IMR-90 (cell line): ENCODE data around the gene IFI44L. TPM values are rescaled to one million over a fixed set of nuclear protein-coding genes. Genes with fewer than 3 reads are reported as not detected.

Experiments
- ATAC-seq: fragments of 200-7000 bp; cut with Tn5 transposase; 2 replicates; pipeline ENCODE4 v1.9.1; 2020; ENCODE audit warnings: low read depth, mild to moderate bottlenecking, moderate library complexity
- BruUV-seq: library from RNA; stranded (reverse); fragments of 400-500 nt; replicated peaks from 2 replicates; lab custom pipeline; 2021; lab: Mats Ljungman, UMichigan
- CTCF ChIA-PET: fragments of 300-600 bp; formaldehyde crosslinking; extraction: SDS; loops from one replicate; lab custom pipeline; 2021; ENCODE audit warnings: antibody characterized with exemption; lab: Yijun Ruan, JAX
- POLR2A ChIA-PET: fragments of 300-600 bp; sonication (Branson Sonifier 250); formaldehyde crosslinking; loops from one replicate; lab custom pipeline; 2022; ENCODE audit warnings: antibody characterized with exemption; ENCODE audit not compliant: unreplicated experiment; lab: Charles Lee
- DNase-seq: peaks from one replicate; pipeline ENCODE4 v3.0.0; 2013
- H2AFZ ChIP-seq: replicated peaks from 2 replicates; pipeline ENCODE3; 2013; ENCODE audit warnings: low read length, mild to moderate bottlenecking; ENCODE audit not compliant: poor library complexity
- H2AK5ac ChIP-seq: 2 replicates; pipeline ENCODE4 v1.6.1; 2013; ENCODE audit warnings: low read depth, low read length, inconsistent platforms
- H2AK9ac ChIP-seq: replicated peaks from 2 replicates; pipeline ENCODE3; 2013; ENCODE audit warnings: mild to moderate bottlenecking, low read depth, low read length, moderate library complexity; ENCODE audit not compliant: poor library complexity
- H2BK120ac ChIP-seq: 2 replicates; pipeline ENCODE4 v1.6.1; 2013; ENCODE audit warnings: low read depth, low read length, inconsistent platforms
- H2BK15ac ChIP-seq: 3 replicates; pipeline ENCODE4 v1.6.1; 2013; ENCODE audit warnings: low read depth, low read length, inconsistent platforms
- H2BK20ac ChIP-seq: 2 replicates; pipeline ENCODE4 v1.6.1; 2013; ENCODE audit warnings: low read depth, mild to moderate bottlenecking, inconsistent platforms, low read length, moderate library complexity
- H2BK5ac ChIP-seq: 2 replicates; pipeline ENCODE4 v1.6.1; 2013; ENCODE audit warnings: mild to moderate bottlenecking, low read depth, low read length, inconsistent platforms; ENCODE audit not compliant: poor library complexity, severe bottlenecking
- H3K14ac ChIP-seq: replicated peaks from 2 replicates; pipeline ENCODE4 v1.6.1; 2013; ENCODE audit warnings: low read depth, low read length, inconsistent platforms
- H3K18ac ChIP-seq: 2 replicates; pipeline ENCODE4 v1.6.1; 2013; ENCODE audit warnings: low read depth, low read length, control low read depth
- H3K23ac ChIP-seq: 2 replicates; pipeline ENCODE4 v1.6.1; 2013; ENCODE audit warnings: low read depth, low read length, inconsistent platforms
- H3K27ac ChIP-seq: 2 replicates; pipeline ENCODE4 v1.5.1; 2013; ENCODE audit warnings: mild to moderate bottlenecking, control low read depth, low read length; ENCODE audit not compliant: insufficient read depth
- H3K27me3 ChIP-seq: 2 replicates; pipeline ENCODE4 v1.6.1; 2013; ENCODE audit warnings: low read length; ENCODE audit not compliant: control insufficient read depth, insufficient read depth
- H3K36me3 ChIP-seq: 2 replicates; pipeline ENCODE4 v1.6.1; 2013; ENCODE audit warnings: low read length, mixed read lengths; ENCODE audit not compliant: control insufficient read depth, insufficient read depth
- H3K4ac ChIP-seq: 2 replicates; pipeline ENCODE4 v1.6.1; 2013; ENCODE audit warnings: low read depth, low read length, inconsistent platforms
- H3K4me1 ChIP-seq: 2 replicates; pipeline ENCODE4 v1.6.1; 2013; ENCODE audit warnings: low read length, mixed read lengths; ENCODE audit not compliant: control insufficient read depth, insufficient read depth
- H3K4me2 ChIP-seq: 2 replicates; pipeline ENCODE4 v1.6.1; 2013; ENCODE audit warnings: low read depth, mild to moderate bottlenecking, control low read depth, low read length, moderate library complexity
- H3K4me3 ChIP-seq: 2 replicates; pipeline ENCODE4 v1.5.1; 2013; ENCODE audit warnings: low read depth, mild to moderate bottlenecking, control low read depth, low read length, moderate library complexity; ENCODE audit not compliant: insufficient read depth
- H3K56ac ChIP-seq: 2 replicates; pipeline ENCODE4 v1.6.1; 2013; ENCODE audit warnings: low read length, inconsistent platforms; ENCODE audit not compliant: insufficient read depth; ENCODE audit errors: extremely low read depth
- H3K79me1 ChIP-seq, 2 experiments: 2 replicates each; pipeline ENCODE4 v1.6.1; 2013; ENCODE audit warnings: low read length in 2 of 2, inconsistent platforms in 1 of 2, low read depth in 1 of 2
- H3K9ac ChIP-seq: 2 replicates; pipeline ENCODE4 v1.6.1; 2013; ENCODE audit warnings: low read depth, low read length, control low read depth
- H3K9me1 ChIP-seq: 2 replicates; pipeline ENCODE4 v1.6.1; 2013; ENCODE audit warnings: low read length, inconsistent platforms; ENCODE audit not compliant: insufficient read depth
- H3K9me3 ChIP-seq: 2 replicates; pipeline ENCODE4 v1.6.1; 2013; ENCODE audit warnings: low read length; ENCODE audit not compliant: control insufficient read depth, insufficient read depth
- H4K20me1 ChIP-seq: 2 replicates; pipeline ENCODE4 v1.6.1; 2013; ENCODE audit warnings: low read length, inconsistent platforms; ENCODE audit not compliant: insufficient read depth
- H4K5ac ChIP-seq: 2 replicates; pipeline ENCODE4 v1.6.1; 2013; ENCODE audit warnings: mild to moderate bottlenecking, low read depth, low read length, control low read depth
- H4K8ac ChIP-seq, 2 experiments: 2 replicates each; pipeline ENCODE4 v1.6.1; 2013; ENCODE audit warnings: low read depth in 2 of 2, low read length in 2 of 2, control low read depth in 1 of 2, inconsistent platforms in 1 of 2
- H4K91ac ChIP-seq: 2 replicates; pipeline ENCODE4 v1.6.1; 2013; ENCODE audit warnings: low read depth, low read length, inconsistent platforms; ENCODE audit not compliant: insufficient read depth
- ELK1 ChIP-seq: fragments of 150-350 bp; IDR thresholded peaks from 2 replicates; pipeline ENCODE4 v1.6.1; 2016; ENCODE audit warnings: low read depth, mild to moderate bottlenecking, low read length, moderate library complexity, borderline replicate concordance
- MXI1 ChIP-seq: IDR thresholded peaks from 2 replicates; pipeline ENCODE4 v1.6.1; 2012; ENCODE audit warnings: low read depth, mild to moderate bottlenecking, low read length, moderate library complexity, borderline replicate concordance
- NFE2L2 ChIP-seq: fragments of 150-350 bp; IDR thresholded peaks from 2 replicates; pipeline ENCODE4 v1.6.1; 2016; ENCODE audit warnings: low read depth, mild to moderate bottlenecking, low read length
- RAD21 ChIP-seq: IDR thresholded peaks from 2 replicates; pipeline ENCODE4 v1.6.1; 2012; ENCODE audit warnings: low read length, improper control_type of control experiment
- USF2 ChIP-seq: fragments of 150-350 bp; IDR thresholded peaks from 2 replicates; pipeline ENCODE4 v1.6.1; 2017; ENCODE audit warnings: mild to moderate bottlenecking, antibody characterized with exemption, low read length, low read depth
- WGBS, 2 experiments: methylation state at CpG; one replicate each; pipeline versions ENCODE4 v1.1.5 to v1.1.7; 2013; ENCODE audit warnings: missing lambda C conversion rate in 2 of 2; ENCODE audit not compliant: insufficient read length in 1 of 2; ENCODE audit errors: extremely low coverage in 2 of 2; 5-methylcytosine and 5-hydroxymethylcytosine counted together
- dilution Hi-C: fragments of 300-500 bp; cut with HindIII; formaldehyde crosslinking; loops from one replicate; pipeline ENCODE4 v1.14.3; 2018; ENCODE audit warnings: low sequenced_read_pairs; ENCODE audit not compliant: unreplicated experiment
- in situ Hi-C: fragments of 300-500 bp; cut with MboI; formaldehyde crosslinking; loops from 3 replicates; pipeline ENCODE4 v1.14.3; 2019; ENCODE audit warnings: low sequenced_read_pairs, inconsistent platforms, mixed read lengths
- intact Hi-C: fragments of 100-400 bp; cut with micrococcal nuclease; formaldehyde crosslinking; loops from 2 replicates; pipeline ENCODE4 v1.10.0; 2022
- polyA plus RNA-seq, 3 experiments: library from polyadenylated mRNA; depleted of rRNA; stranded (reverse); fragments of >200 nt; gene quantifications; 2 replicates each; pipeline ENCODE4 v1.2.3, GENCODE V29; 2012; ENCODE audit warnings: low replicate concordance in 1 of 3
- total RNA-seq: library from RNA; depleted of rRNA; stranded (reverse); fragments of >200 nt; gene quantifications from 2 replicates; pipeline ENCODE4 v1.2.3, GENCODE V29; 2012

The IFI44L gene
- total and polyA plus RNA-seq, 2 of the 4 experiments (the other 2 are of a cell fraction): 0.18 to 0.19 TPM

- POLR2A ChIA-PET: no interaction called here
- Histone ChIP-seq H3K27me3 (no peaks in the 10 kb centered on the region), H2BK15ac (no peak overlapping the region), H3K79me1 (no peaks in the 10 kb centered on the region), H2AK9ac (no peak overlapping the region), H3K4me1 (no peaks in the 10 kb centered on the region), H2BK20ac (no peak overlapping the region), H3K36me3 (no peaks in the 10 kb centered on the region), H2AFZ (no peak overlapping the region), H3K9ac (no peak overlapping the region), H4K20me1 (no peaks in the 10 kb centered on the region), H3K4ac (no peak overlapping the region), H2BK5ac (no peak overlapping the region), H3K27ac (no peak overlapping the region), H4K8ac (peak overlapping the region in 1 of 2 experiments; percentile 20; a peak in 2 of 4 replicates), H3K9me1 (no peaks in the 10 kb centered on the region), H3K23ac (no peak overlapping the region), H4K91ac (no peak overlapping the region), H2AK5ac (no peak overlapping the region), H4K5ac (no peak overlapping the region; the same call in 1 of the 2 replicates), H3K56ac (no peak overlapping the region), H3K4me3 (no peak overlapping the region), H3K9me3 (no peaks in the 10 kb centered on the region), H3K4me2 (peak overlapping the region; percentile 72), H2BK120ac (no peak overlapping the region), H3K18ac (no peak overlapping the region; the same call in 1 of the 2 replicates), H3K14ac (peak overlapping the region; percentile 73)
- no peak for DNase-seq
- in situ Hi-C loops: no loop called here
- CTCF ChIA-PET: interaction anchor here (1.1 kb wide), 1 partner anchor 33 kb away, joined by 5 read pairs; no protein-coding TSS in a partner anchor
- no peak for TF ChIP-seq ELK1
- no peak for TF ChIP-seq RAD21
- TF ChIP-seq USF2: no peak
- TF ChIP-seq MXI1: no peak
- no peak for TF ChIP-seq NFE2L2
- no TSS peak for BruUV-seq
- dilution Hi-C loops: no loop called here
- WGBS, 2 experiments: no CpG with 5 or more reads among the region's 6 CpGs
- intact Hi-C loops: no loop called here
- ATAC-seq: no peak
Observed at GRCh38 chr1:78650114-78650660, 29.9 kb downstream of the IFI44L start.
